GM23338 (cell line): Measurements from ENCODE around the gene TBPL1.

Experiments
- CREB1 ChIP-seq: fragments of 250-450 bp; sonication (Bioruptor Pico); IDR thresholded peaks from 2 replicates; pipeline ENCODE4 v1.5.0; 2020; ENCODE audit warnings: low read depth, mild to moderate bottlenecking, moderate library complexity
- EZH2 ChIP-seq: fragments of 200-600 bp; sonication (generic); IDR thresholded peaks from one replicate; pipeline ENCODE4 v1.8.0; 2017; ENCODE audit warnings: antibody characterized with exemption, mild to moderate bottlenecking, low read depth; ENCODE audit not compliant: unreplicated experiment
- EZH2phosphoT487 ChIP-seq: fragments of 200-600 bp; sonication (generic); IDR thresholded peaks from one replicate; pipeline ENCODE4 v1.8.1; 2018; ENCODE audit warnings: antibody characterized with exemption; ENCODE audit not compliant: unreplicated experiment
- JUNB ChIP-seq: IDR thresholded peaks from one replicate; pipeline ENCODE4 v1.6.1; 2016; ENCODE audit warnings: antibody characterized with exemption; ENCODE audit not compliant: unreplicated experiment
- NANOG ChIP-seq: IDR thresholded peaks from 2 replicates; pipeline ENCODE4 v1.6.1; 2016; ENCODE audit warnings: antibody characterized with exemption, borderline replicate concordance
- POLR2AphosphoS5 ChIP-seq: IDR thresholded peaks from 2 replicates; pipeline ENCODE4 v1.6.1; 2016; ENCODE audit warnings: antibody characterized with exemption, low read depth
- STAT1 ChIP-seq: IDR thresholded peaks from one replicate; pipeline ENCODE4 v1.6.1; 2016; ENCODE audit warnings: antibody characterized with exemption; ENCODE audit not compliant: unreplicated experiment
- ZNF114 ChIP-seq: fragments of 250-450 bp; sonication (Bioruptor Pico); IDR thresholded peaks from 2 replicates; pipeline ENCODE4 v1.5.0; 2020; ENCODE audit warnings: mild to moderate bottlenecking, moderate library complexity
- ZNF331 ChIP-seq: fragments of 250-450 bp; sonication (Bioruptor Pico); IDR thresholded peaks from 2 replicates; pipeline ENCODE4 v1.5.0; 2020; ENCODE audit warnings: low read depth, mild to moderate bottlenecking, moderate library complexity
- TF ChIP-seq, protein P1 (sequence below), 2 experiments: fragments of 200-600 bp in 1 of 2; sonication (generic) in 1 of 2; conservative IDR thresholded peaks; 2 replicates each; pipeline versions ENCODE4 v1.5.1 to v1.6.1; 2016 to 2017; ENCODE audit warnings: antibody characterized with exemption in 2 of 2, low read depth in 2 of 2, mild to moderate bottlenecking in 2 of 2, moderate library complexity in 1 of 2
- TF ChIP-seq, protein P2 (sequence below): IDR thresholded peaks from one replicate; pipeline ENCODE4 v1.6.1; 2018; ENCODE audit warnings: antibody characterized with exemption; ENCODE audit not compliant: unreplicated experiment
- TF ChIP-seq, protein P3 (sequence below): IDR thresholded peaks from 2 replicates; pipeline ENCODE4 v1.6.1; 2016; ENCODE audit warnings: antibody characterized with exemption
- TF ChIP-seq, protein P4 (sequence below): fragments of 250-450 bp; sonication (Bioruptor Pico); IDR thresholded peaks from 2 replicates; pipeline ENCODE4 v1.5.0; 2020; ENCODE audit warnings: mild to moderate bottlenecking, moderate library complexity

DNA sequence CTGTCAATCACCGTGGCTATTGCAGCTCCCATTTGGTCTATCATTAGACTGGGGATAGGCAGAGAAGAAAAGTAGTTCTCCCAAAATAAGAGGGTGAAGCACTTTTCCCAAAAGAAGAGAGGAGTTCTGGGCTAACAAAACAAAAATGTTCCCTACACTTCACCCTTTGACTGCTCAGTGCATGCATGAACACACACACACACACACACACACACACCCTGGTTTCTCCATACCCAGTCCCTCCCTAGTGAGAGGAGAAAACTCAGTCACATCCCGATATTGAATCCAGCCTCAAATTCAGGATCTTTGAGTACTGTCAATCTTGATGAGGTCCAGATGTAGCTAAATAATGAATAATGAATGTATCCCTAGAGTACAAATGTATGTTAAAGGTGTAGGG, 4.6 kb upstream of the TBPL1 start:
- TF ChIP-seq, protein P1, sequence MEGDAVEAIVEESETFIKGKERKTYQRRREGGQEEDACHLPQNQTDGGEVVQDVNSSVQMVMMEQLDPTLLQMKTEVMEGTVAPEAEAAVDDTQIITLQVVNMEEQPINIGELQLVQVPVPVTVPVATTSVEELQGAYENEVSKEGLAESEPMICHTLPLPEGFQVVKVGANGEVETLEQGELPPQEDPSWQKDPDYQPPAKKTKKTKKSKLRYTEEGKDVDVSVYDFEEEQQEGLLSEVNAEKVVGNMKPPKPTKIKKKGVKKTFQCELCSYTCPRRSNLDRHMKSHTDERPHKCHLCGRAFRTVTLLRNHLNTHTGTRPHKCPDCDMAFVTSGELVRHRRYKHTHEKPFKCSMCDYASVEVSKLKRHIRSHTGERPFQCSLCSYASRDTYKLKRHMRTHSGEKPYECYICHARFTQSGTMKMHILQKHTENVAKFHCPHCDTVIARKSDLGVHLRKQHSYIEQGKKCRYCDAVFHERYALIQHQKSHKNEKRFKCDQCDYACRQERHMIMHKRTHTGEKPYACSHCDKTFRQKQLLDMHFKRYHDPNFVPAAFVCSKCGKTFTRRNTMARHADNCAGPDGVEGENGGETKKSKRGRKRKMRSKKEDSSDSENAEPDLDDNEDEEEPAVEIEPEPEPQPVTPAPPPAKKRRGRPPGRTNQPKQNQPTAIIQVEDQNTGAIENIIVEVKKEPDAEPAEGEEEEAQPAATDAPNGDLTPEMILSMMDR (conservative IDR thresholded peaks at IDR 0.05; ENCODE audit: low read depth in 2 of 2), result no peak
- TF ChIP-seq EZH2 (no peak), POLR2AphosphoS5 (no peak), CREB1 (no peak), JUNB (no peak), EZH2phosphoT487 (no peak), ZNF331 (CRISPR knock-in tag) (no peak), STAT1 (no peak), NANOG (no peak), ZNF114 (CRISPR knock-in tag) (no peak)
- TF ChIP-seq, protein P2, sequence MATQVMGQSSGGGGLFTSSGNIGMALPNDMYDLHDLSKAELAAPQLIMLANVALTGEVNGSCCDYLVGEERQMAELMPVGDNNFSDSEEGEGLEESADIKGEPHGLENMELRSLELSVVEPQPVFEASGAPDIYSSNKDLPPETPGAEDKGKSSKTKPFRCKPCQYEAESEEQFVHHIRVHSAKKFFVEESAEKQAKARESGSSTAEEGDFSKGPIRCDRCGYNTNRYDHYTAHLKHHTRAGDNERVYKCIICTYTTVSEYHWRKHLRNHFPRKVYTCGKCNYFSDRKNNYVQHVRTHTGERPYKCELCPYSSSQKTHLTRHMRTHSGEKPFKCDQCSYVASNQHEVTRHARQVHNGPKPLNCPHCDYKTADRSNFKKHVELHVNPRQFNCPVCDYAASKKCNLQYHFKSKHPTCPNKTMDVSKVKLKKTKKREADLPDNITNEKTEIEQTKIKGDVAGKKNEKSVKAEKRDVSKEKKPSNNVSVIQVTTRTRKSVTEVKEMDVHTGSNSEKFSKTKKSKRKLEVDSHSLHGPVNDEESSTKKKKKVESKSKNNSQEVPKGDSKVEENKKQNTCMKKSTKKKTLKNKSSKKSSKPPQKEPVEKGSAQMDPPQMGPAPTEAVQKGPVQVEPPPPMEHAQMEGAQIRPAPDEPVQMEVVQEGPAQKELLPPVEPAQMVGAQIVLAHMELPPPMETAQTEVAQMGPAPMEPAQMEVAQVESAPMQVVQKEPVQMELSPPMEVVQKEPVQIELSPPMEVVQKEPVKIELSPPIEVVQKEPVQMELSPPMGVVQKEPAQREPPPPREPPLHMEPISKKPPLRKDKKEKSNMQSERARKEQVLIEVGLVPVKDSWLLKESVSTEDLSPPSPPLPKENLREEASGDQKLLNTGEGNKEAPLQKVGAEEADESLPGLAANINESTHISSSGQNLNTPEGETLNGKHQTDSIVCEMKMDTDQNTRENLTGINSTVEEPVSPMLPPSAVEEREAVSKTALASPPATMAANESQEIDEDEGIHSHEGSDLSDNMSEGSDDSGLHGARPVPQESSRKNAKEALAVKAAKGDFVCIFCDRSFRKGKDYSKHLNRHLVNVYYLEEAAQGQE, result no peak
- TF ChIP-seq, protein P3, sequence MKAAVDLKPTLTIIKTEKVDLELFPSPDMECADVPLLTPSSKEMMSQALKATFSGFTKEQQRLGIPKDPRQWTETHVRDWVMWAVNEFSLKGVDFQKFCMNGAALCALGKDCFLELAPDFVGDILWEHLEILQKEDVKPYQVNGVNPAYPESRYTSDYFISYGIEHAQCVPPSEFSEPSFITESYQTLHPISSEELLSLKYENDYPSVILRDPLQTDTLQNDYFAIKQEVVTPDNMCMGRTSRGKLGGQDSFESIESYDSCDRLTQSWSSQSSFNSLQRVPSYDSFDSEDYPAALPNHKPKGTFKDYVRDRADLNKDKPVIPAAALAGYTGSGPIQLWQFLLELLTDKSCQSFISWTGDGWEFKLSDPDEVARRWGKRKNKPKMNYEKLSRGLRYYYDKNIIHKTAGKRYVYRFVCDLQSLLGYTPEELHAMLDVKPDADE, result no peak
- TF ChIP-seq, protein P4, sequence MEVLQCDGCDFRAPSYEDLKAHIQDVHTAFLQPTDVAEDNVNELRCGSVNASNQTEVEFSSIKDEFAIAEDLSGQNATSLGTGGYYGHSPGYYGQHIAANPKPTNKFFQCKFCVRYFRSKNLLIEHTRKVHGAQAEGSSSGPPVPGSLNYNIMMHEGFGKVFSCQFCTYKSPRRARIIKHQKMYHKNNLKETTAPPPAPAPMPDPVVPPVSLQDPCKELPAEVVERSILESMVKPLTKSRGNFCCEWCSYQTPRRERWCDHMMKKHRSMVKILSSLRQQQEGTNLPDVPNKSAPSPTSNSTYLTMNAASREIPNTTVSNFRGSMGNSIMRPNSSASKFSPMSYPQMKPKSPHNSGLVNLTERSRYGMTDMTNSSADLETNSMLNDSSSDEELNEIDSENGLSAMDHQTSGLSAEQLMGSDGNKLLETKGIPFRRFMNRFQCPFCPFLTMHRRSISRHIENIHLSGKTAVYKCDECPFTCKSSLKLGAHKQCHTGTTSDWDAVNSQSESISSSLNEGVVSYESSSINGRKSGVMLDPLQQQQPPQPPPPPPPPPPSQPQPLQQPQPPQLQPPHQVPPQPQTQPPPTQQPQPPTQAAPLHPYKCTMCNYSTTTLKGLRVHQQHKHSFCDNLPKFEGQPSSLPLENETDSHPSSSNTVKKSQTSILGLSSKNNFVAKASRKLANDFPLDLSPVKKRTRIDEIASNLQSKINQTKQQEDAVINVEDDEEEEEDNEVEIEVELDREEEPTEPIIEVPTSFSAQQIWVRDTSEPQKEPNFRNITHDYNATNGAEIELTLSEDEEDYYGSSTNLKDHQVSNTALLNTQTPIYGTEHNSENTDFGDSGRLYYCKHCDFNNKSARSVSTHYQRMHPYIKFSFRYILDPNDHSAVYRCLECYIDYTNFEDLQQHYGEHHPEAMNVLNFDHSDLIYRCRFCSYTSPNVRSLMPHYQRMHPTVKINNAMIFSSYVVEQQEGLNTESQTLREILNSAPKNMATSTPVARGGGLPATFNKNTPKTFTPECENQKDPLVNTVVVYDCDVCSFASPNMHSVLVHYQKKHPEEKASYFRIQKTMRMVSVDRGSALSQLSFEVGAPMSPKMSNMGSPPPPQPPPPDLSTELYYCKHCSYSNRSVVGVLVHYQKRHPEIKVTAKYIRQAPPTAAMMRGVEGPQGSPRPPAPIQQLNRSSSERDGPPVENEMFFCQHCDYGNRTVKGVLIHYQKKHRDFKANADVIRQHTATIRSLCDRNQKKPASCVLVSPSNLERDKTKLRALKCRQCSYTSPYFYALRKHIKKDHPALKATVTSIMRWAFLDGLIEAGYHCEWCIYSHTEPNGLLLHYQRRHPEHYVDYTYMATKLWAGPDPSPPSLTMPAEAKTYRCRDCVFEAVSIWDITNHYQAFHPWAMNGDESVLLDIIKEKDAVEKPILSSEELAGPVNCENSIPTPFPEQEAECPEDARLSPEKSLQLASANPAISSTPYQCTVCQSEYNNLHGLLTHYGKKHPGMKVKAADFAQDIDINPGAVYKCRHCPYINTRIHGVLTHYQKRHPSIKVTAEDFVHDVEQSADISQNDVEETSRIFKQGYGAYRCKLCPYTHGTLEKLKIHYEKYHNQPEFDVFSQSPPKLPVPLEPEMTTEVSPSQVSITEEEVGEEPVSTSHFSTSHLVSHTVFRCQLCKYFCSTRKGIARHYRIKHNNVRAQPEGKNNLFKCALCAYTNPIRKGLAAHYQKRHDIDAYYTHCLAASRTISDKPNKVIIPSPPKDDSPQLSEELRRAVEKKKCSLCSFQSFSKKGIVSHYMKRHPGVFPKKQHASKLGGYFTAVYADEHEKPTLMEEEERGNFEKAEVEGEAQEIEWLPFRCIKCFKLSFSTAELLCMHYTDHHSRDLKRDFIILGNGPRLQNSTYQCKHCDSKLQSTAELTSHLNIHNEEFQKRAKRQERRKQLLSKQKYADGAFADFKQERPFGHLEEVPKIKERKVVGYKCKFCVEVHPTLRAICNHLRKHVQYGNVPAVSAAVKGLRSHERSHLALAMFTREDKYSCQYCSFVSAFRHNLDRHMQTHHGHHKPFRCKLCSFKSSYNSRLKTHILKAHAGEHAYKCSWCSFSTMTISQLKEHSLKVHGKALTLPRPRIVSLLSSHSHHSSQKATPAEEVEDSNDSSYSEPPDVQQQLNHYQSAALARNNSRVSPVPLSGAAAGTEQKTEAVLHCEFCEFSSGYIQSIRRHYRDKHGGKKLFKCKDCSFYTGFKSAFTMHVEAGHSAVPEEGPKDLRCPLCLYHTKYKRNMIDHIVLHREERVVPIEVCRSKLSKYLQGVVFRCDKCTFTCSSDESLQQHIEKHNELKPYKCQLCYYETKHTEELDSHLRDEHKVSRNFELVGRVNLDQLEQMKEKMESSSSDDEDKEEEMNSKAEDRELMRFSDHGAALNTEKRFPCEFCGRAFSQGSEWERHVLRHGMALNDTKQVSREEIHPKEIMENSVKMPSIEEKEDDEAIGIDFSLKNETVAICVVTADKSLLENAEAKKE (CRISPR knock-in tag), result no peak
